ENCODE measurements around the gene IKZF3.

- TF ChIP-seq JUN (CRISPR knock-in tag; IDR thresholded peaks at IDR 0.05) (no peak), RELA (CRISPR knock-in tag; IDR thresholded peaks at IDR 0.05; ENCODE audit: borderline replicate concordance) (no peak), CTCF (IDR thresholded peaks at IDR 0.05) (no peak), ZNF263 (CRISPR knock-in tag; IDR thresholded peaks at IDR 0.05; ENCODE audit: low read depth) (no peak), NFYB (CRISPR knock-in tag; conservative IDR thresholded peaks at IDR 0.05; ENCODE audit: low read depth) (no peak), ZNF512 (CRISPR knock-in tag; IDR thresholded peaks at IDR 0.05; ENCODE audit: borderline replicate concordance) (no peak), ATF3 (CRISPR knock-in tag; conservative IDR thresholded peaks at IDR 0.05) (no peak), OVOL2 (CRISPR knock-in tag; IDR thresholded peaks at IDR 0.05; ENCODE audit: borderline replicate concordance) (no peak), ZBTB21 (CRISPR knock-in tag; IDR thresholded peaks at IDR 0.05; ENCODE audit: borderline replicate concordance) (no peak), SP1 (CRISPR knock-in tag; conservative IDR thresholded peaks at IDR 0.05) (no peak), ZNF232 (CRISPR knock-in tag; IDR thresholded peaks at IDR 0.05) (no peak), E2F5 (CRISPR knock-in tag; IDR thresholded peaks at IDR 0.05) (no peak), MLX (CRISPR knock-in tag; IDR thresholded peaks at IDR 0.05) (no peak), FOXP4 (CRISPR knock-in tag; IDR thresholded peaks at IDR 0.05) (no peak)
These were observed 8.6 kb upstream of the IKZF3 start for GRCh38 chr17:39872751-39873150.
